Stimulated activated CD8-positive, alpha-beta memory T cell treated with anti-CD3 and anti-CD28 coated beads, Interleukin-4, amount 100 ng/mL, for 48 hours (primary cell): ENCODE results near the gene GEMIN5.

Experiments used
- DNase-seq: peaks from one replicate; pipeline ENCODE4 v3.0.0-alpha.2; 2020

Gene GEMIN5

DNA sequence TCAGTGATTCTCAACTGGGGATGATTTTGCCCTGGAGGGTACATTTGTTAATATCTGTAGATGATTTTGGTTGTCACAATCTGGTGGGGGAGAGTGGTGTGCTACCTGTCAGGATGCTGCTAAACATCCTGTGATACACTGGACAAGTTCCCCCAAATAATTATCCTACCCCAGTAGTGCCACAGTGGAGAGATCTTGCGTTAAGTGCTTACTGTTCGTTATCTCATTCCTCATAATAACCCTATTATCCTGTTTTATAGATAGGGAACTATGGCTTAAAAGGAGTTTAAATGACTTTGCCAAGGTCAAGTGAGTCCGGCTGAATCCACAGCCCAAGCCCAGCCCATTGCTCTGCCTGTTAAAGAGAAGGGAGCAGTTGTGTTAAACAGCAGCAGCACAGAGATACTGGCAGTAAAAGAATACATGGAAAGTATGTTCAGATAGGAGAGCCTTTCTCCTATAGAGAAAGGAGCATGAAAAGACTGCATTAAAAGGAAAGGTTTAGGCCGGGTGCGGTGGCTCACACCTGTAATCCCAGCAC, 64.2 kb downstream of the GEMIN5 start:
- no peak for DNase-seq

DNA sequence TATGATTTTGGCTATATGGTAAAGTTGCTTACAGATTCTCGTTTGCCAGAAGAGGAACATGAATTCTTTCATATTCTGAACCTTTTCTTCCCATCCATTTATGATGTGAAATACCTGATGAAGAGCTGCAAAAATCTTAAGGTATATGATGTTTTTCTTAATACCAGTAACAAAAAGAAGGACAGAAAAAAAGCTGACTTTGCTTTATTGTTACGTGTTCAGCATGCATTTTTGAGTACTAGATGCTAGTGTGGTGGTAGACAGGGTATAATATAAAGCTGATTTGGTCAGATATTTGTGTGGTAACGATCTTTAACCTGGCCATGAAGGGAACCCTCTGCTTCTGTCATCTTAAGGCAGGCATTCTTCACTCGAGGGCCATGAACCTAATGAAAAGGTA, 66.3 kb downstream of the GEMIN5 start:
- no peak for DNase-seq

DNA sequence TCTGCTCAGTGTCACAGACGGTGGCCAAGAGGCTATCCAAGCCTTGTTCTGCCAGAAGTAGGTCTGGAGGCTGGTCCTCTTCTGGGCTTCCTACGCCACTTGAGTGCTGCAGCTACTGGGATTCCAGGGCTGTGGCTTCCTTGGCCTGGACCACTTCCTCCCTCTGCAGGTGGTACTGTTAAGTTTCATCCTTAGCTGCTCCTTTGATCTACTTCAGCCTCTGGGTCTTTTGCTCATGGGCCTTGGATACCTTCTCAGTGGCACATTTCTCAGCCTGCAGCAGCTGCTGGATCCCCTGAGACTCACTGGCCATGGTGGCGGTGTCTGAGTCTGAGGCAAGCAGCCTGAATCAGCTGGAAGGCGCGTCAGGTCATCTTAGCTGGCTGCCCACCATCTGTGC, 69.3 kb downstream of the GEMIN5 start:
- no peak for DNase-seq

DNA sequence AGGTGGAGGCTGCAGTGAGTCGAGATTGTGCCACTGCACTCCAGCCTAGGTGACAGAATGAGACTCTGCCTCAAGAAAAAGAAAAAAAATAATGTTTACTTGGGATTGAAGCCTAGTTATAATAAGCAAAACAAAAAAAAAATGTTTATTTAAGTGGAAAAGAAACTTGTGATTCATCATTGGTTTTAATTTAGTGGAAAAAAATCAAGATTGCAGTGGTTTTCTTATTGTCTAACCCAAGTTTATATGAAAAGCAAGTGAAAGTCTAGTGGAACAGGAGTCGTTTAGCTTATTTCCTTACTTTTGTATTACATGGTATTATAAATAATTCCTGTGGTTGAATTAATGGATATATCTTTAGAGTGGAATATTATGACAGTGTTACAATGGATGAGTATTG, 71.2 kb downstream of the GEMIN5 start:
- DNase-seq = no peak

DNA sequence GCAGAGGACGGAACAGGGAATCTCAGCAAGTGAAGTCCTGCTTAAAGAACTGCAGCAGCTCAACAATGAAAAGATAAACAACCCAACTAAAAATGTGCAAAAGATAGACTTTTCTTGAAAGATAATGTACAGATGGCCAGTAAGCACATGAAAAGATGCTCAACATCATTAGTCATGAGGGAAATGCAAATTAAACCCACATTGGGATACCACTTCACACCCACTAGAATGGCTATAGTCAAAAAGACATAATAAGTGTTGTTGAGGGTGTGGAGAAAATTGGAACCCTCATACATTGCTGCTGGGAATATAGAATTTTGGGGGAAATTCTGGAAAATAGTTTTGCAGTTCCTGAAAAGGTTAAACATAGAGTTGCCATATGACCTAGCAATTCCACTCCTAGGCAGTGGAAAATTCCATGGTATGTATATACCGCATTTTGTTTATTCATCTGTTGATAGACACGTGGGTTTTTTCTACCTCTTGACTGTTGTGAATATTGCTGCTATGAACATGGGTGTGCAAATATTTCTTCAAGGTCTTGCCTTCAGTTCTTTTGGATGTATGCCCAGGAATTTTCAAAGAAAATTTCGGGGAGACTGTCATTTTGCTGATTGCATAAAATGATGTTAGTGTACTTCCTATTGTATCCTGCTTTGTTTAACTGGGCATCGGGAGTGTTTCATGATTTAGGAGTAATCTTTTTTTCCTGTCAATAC, 72.4 kb downstream of the GEMIN5 start:
- DNase-seq = no peak

DNA sequence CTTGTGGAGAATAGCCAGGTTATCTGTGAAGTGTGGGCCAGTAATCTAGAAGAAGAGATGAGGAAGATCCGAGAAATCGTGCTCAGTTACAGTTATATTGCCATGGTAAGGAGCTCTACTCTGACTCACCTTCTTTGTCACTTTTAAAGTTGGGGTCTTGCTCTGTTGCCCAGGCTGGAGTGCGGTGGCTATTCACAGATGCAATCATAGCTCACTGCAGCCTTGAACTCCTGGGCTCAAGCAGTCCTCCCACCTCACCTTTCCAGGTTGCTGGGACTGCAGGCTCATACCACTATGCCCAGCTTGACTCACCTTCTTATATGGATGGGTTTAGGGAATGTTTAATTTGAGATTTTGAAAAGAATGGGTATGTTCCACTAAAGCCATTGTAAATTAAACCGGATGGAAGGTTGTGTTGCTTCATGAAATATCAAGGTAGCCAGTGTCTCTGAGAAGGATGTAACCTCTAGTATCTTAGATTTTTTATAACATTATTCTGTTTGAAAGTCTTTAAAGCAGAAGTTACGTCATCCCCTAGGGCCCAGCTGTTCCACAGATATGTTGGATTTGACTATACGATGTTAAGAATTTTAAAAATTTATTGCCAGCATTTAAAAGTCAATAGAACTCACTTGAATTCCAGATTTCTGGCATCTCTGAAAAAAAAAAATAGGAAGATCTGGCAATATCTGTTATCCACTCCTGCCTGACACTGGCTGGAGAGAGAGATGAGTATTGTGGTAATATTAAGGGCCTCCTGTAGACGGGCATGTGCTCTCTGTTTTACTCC, 74.5 kb downstream of the GEMIN5 start:
- no peak for DNase-seq

DNA sequence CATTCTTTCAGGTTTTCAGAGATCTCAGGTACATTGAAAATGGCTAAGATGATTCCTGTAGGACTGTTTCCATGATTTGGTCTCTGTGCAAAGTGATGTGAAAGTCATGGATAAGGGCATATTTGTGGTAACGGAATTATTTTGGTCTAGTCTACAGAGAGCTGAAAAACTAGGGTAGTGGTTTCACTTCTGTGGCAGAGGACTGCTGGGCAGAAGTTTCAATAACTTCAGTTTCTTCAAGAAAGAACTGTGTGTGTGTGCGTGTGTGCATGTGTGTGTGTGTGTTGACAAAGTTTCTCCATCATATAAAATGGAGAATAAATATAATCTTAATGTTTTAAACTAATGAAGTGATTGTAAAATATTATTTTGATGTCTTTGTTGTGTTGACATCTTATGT, 75.2 kb downstream of the GEMIN5 start:
- no peak for DNase-seq

DNA sequence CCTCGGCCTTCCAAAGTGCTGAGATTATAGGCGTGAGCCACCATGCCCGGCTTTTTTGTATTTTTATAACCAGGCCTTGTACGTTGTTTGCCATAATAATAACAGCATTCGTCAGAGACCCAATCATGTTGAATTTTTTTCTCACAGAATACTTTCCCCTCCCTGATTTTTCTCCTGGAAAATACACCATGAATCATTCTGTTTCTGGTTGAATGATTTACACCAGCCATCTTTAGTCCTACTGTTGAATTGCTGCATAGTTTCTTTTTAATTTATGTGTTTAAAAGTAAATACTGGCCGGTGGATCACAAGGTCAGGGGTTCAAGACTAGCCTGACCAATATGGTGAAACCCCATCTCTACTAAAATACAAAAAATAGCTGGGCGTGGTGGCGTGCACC, 76.1 kb downstream of the GEMIN5 start:
- DNase-seq = no peak

DNA sequence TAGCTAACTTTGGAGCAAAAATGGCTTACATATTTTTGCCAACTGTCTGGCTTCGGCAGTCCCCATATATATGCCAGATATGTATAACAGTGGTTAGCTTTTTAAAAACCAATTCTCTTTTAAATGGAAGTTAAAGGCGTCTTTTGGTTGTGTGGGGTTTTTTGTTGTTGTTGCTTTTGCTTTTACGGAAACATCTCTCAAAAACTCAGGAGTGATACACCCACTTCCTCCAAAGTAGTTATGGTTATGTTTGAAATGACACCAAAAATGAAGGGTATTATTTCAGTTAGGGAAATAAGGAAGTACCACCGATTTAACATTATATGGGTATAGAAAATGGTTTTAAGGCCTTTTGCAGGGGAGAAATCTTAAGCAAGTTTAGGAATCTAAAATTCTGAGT, 77.2 kb downstream of the GEMIN5 start:
- DNase-seq = no peak

DNA sequence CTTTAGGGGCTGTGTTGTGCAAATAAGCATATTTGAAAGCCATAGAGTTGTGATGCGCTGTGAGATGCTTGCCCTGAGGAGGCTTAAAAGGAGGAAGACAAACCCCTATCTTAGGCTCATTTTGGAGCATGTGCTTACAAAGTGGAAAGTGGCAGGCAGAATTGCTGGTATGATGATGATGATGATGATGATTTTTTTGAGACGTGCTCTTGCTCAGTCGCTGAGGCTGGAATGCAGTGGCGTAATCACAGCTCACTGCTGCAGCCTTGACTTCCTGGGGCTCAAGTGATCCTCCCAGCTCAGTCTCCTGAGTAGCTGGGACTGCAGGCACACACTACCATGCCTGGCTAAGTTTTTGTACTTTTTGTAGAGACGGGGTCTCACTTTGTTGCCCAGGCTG, 77.9 kb downstream of the GEMIN5 start:
- peak; percentile 40 for DNase-seq

DNA sequence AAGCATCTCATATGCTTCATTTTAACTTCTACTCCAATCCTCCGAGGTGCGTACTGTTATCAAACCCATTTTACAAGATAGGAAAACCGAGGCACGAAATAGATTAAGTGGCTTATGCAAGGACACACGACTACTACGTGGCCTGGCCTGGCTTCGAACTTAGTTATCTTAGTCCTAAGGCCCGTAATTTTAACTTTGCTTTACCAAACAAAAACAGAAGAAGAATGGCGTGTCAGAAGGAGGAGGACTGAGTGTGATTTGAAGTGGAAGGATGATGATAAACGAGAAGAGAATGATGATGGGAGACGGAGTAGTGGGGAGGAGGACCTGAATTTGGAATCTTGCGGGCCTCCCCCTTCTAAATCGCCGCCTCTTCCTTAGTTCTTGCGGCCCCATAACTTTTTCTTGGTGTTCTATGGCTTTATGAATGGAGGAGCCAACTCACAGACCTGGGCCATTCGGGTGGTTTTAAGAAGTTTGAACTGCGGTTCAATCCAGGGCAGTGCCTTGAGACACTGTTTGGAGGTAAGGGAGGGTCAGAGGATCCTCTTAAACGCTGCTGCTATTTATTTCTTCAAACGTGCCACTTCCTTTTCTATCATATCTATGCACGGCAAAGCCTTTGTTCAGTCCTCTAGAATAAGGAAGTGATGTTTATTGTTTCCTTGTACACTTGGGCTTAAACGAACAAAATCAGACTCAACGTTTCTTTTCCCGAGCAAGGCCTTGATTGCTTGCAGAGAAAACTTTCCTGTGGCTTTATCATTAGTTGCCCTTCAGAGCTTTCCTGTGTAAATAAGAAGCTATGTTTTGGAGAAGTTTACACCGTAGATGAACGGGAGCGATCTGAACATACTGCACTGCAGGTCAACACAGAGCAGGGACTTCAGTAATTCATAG, 78.8 kb downstream of the GEMIN5 start:
- no peak for DNase-seq

DNA sequence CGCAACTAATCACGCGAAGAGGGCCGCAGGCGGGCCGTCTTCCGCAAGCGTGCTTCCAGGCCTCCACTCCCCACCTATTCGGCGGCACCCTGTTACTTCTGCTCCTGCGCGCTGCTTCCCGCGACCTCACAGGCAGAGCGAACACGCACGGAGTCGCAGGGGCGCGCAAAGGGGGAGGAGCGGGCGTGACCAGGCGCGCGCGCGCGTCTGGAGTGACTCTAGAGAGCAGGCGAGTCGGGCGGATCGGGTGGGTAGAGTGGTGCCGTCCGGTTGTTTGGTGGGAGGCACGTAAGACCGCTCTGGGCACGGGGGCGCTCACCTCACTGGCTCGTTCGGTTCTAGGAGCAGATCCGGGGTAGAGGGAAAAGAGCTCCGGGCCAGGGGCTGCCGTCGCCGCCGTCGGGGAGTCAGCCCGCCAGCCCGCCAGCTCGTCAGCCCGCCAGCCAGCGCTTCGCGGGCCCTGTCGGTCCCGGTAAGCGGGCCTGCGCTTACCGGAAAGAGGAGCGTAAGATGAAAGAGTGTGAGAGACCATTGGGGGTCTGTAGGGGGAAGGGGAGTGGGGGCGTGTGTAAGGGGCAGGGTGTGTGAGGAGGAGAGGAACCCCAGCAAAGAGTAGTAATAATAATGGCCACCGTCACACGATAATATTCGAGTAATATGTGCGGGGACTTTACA, 79.6 kb downstream of the GEMIN5 start, which contains the start of gene CNOT8:
Gene CNOT8, plus strand, starts transcription at position 331 of the 675 bp plus-strand sequence. CDS start 4,652 bp downstream, outside the sequence.
- DNase-seq = peak; percentile 98

DNA sequence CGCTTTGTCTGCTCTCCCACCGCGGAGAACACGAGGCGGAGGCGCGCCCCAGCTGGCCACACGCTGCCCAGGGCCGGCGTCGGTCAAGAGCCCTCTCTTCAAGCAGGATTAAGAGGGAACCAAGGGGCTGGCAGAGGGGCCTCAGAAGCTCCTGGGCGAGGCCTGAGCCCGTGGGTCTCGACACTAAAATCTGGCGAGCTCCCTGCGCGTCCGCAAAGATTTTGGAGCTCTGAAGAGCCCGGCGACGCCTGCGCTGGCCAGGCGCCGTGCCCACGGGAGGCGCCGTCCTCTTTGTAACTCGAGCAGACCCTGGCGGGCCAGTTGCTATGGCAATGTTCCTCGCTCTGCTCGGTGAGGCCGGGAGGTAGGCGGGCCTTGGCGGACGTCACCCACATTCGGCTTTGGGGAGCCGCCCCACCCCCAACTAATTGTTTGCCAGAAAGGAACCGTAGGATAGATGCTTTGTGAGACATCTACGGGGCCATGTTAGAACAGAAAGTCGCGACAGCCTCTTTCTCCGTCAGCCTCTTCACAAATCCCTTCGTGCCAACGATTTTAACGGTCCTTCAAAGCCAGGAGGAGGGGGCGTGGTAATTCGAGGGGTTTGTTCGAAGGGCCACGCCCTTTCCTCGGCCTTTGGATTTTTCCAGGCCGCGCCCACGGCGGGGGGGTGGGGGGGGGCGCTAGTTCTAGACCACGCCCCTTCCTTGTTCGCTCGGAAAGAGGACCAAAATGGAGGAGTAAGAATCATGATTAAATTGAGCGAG, 80.3 kb downstream of the GEMIN5 start:
- peak; percentile 88 for DNase-seq

DNA sequence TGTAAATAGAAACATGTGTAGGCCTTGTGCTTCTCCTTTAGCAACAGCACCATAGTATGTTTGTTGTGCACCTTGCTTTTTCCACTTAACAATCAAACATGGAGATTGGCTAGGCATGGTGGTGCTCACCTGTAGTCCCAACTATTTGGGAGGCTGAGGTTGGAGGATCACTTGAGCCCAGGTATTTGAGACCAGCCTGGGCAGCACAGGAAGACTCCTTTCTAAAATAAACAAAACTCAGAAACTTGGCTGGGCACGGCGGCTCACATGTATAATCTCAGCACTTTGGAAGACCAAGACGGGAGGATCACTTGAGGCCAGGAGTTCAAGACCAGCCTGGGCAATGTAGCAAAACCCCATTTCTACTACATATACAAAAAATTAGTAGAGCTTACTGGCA, 86.7 kb downstream of the GEMIN5 start:
- no peak for DNase-seq

DNA sequence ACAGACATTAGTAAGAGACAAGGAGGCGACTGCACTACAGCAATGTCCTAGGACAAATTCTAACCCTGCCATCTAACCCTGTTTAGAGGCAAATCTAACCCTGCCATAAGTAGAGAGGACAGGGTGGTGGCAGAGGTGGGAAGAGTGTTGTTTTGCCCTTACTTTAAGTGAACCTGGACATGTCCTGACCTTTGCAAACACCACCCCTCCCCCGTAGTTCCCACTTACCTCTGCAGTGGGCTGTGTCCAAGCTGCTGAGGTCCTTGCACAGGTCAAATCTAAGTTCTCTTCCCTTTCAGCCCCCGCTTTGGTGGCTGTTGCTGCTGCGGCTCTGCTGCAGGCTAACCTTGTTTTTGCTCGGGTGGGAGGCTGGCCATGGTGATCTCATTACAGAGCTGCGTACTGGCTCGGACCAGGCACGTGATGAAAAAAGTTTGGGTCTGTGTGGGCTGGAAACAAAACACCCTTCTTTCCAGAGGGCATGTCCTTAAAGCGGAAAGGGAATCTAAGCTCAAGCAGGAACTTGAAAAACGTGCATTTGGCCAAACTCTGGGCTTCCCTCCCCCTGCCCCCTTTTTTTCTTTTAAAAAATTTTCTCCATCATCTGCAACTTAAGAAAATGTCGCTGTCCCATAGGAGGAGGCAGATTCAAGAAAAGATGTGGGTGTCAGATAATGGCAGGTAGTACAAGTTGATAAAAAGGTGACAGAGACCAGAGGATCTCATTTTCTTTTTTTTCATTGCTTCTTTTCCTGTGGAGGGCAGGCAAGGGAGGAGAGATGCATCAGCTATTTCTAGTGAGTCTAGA, 87.6 kb downstream of the GEMIN5 start, which contains the start of gene FAXDC2:
Gene FAXDC2, minus strand, starts transcription at position 349 of the 808 bp plus-strand sequence. CDS start 12,425 bp downstream, outside the sequence.
- DNase-seq = no peak

DNA sequence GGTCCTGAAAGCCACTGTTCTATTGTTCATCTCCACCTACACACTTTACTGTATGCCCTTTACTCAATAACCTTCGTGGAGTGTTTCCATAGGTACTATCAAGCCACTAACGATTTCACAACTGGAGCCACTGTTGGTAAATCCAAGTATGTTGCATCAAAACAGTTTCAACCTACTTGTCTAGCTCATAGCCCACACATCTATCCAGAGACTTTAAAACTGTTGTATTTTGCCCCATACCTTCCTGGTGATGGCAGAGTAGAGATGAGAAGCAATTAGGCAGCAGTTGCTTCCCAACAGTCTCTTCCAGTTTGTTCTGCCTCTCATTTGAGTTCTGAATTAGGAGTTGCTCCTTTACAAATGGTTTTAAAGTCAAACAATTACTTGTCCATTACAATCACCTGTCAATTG, 88.2 kb downstream of the GEMIN5 start:
- DNase-seq = no peak

DNA sequence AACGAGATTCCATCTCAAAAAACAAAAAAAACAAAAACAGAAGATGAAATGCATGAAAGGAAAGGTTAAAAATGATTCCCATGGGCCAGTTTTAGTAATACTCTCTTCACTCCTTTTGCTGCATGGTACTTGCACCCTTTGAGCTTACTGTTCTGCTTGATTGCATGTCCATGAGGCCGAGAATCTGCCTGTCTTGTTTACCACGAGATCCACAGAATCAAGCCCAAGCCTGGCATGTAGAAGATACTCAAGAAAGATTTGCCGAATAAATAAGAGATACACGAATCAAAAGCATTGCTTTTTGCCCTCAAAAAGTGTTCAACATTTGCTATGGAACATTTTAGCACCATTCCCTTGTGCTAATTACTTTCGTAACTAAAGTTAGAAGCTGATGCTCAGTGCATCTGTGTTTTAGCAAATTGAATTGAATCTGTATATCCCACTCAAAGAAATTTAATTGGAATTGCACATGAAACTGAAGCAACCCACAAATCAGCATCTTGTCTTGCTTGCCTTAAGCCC, 88.7 kb downstream of the GEMIN5 start:
- DNase-seq = no peak

DNA sequence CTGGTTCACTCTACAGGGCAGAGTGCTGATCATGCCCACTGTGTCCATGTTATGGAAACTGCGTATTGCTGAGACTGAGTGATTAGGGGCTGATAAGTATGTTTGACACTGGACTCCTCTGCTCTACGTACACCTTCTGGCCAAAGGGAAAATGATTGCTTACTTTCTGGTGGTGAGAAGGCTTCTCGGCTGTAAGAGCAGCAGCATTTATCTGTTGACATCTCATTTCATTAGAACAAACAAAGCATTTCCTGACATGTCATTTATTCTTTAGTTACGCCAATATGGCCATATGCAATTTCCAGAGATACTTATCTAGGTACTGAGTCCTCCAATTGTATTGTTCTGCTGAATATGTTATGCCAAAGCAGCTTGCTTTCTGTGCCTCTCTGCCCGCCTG, 93.2 kb downstream of the GEMIN5 start:
- DNase-seq = no peak

DNA sequence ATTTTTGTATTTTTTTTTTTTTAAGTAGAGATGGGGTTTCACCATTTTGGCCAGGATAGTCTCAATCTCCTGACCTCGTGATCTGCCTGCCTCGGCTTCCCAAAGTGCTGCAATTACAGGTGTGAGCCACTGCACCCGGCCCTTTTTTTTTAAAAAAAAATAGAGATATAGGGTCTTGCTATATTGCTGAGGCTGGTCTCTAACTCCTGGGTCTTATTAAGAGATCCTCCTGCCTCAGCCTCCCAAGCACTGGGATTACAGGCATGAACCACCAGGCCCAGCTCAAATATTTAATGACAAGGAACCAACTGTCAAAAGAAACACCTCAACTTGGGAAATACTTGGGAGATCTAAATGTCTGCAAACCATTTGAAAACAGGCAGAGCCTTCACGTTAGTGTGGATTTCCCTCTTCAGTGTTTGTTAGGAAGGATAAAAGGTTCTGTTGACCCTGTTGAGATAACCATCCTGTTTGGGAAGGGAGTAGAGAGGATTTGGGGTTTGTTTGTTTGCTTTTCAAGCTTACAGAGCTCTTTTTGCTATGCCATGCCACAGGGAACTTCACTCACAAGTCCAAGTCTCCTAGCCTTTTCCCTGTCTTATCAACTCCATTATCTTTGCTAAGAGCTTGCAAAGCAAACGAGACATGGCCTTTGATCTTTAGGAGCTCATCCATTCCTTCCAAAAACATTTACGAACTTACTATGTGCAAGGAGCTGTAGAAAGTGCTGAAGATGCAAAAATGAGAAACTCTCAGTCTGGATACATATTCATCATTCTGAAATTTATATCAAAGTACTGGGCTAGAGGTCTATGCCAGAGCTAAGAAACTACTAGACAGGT, 95.1 kb downstream of the GEMIN5 start:
- DNase-seq = no peak
